ENCODE data around the gene RPL36.

Gene RPL36

GRCh38 chr19:5705552-5705951 lies 15.5 kb downstream of the RPL36 start:
- DNase-seq: no peak
- Mint-ChIP-seq H3K4me1 (peaks cover 6% of the 10 kb centered on the region), H3K27ac (peak overlapping the region in 1 of 2 donors; percentile 27), H3K27me3 (no peaks in the 10 kb centered on the region), H3K9me3 (no peaks in the 10 kb centered on the region), H3K4me3 (no peak overlapping the region)
- ATAC-seq: no peak

GRCh38 chr19:5706876-5707573 lies 16.9 kb downstream of the RPL36 start:
- no peak for ATAC-seq
- no peak for DNase-seq
- H3K27ac Mint-ChIP-seq: peak overlapping the region in 1 of 2 donors; percentile 63
- no peaks in the 10 kb centered on the region for H3K4me1 Mint-ChIP-seq
- H3K9me3 Mint-ChIP-seq: no peaks in the 10 kb centered on the region
- no peak overlapping the region for H3K4me3 Mint-ChIP-seq
- H3K27me3 Mint-ChIP-seq: no peaks in the 10 kb centered on the region

- H3K4me3 Mint-ChIP-seq: no peak overlapping the region
- H3K9me3 Mint-ChIP-seq: no peaks in the 10 kb centered on the region
- ATAC-seq: peak; percentile 16
- no peak for DNase-seq
- H3K27ac Mint-ChIP-seq: no peak overlapping the region
- no peaks in the 10 kb centered on the region for H3K4me1 Mint-ChIP-seq
- no peaks in the 10 kb centered on the region for H3K27me3 Mint-ChIP-seq
Observed at GRCh38 chr19:5707576-5708575, 17.8 kb downstream of the RPL36 start.

GRCh38 chr19:5711025-5711424 lies 20.9 kb downstream of the RPL36 start:
- peak overlapping the region in 1 of 2 donors; percentile 42 for H3K27ac Mint-ChIP-seq
- no peaks in the 10 kb centered on the region for H3K9me3 Mint-ChIP-seq
- no peak overlapping the region for H3K4me3 Mint-ChIP-seq
- no peak for ATAC-seq
- no peak for DNase-seq
- peaks cover 7% of the 10 kb centered on the region for H3K4me1 Mint-ChIP-seq
- no peaks in the 10 kb centered on the region for H3K27me3 Mint-ChIP-seq

GRCh38 chr19:5711713-5712161 lies 21.6 kb downstream of the RPL36 start:
- H3K4me3 Mint-ChIP-seq: no peak overlapping the region

GRCh38 chr19:5713228-5713627 lies 23.1 kb downstream of the RPL36 start:
- Mint-ChIP-seq H3K4me3 (no peak overlapping the region), H3K27ac (peak overlapping the region in 1 of 2 donors; percentile 48), H3K4me1 (peaks cover 23% of the 10 kb centered on the region), H3K27me3 (no peaks in the 10 kb centered on the region), H3K9me3 (no peaks in the 10 kb centered on the region)
- ATAC-seq (no peak), DNase-seq (no peak)

More at GRCh38 chr19:5711713-5712161, 21.6 kb downstream of the RPL36 start:
- ATAC-seq (no peak), DNase-seq (no peak)
- no peaks in the 10 kb centered on the region for H3K9me3 Mint-ChIP-seq
- H3K27ac Mint-ChIP-seq: peak overlapping the region in 1 of 2 donors; percentile 63
- no peaks in the 10 kb centered on the region for H3K27me3 Mint-ChIP-seq
- H3K4me1 Mint-ChIP-seq: peaks cover 8% of the 10 kb centered on the region

- H3K9me3 Mint-ChIP-seq: no peaks in the 10 kb centered on the region
- ATAC-seq (no peak), DNase-seq (no peak)
- no peak overlapping the region for H3K4me3 Mint-ChIP-seq
- H3K27ac Mint-ChIP-seq: no peak overlapping the region
- H3K4me1 Mint-ChIP-seq: peaks cover 33% of the 10 kb centered on the region
- no peaks in the 10 kb centered on the region for H3K27me3 Mint-ChIP-seq
Observed at GRCh38 chr19:5714816-5715215, 24.7 kb downstream of the RPL36 start.

GRCh38 chr19:5717215-5717935 lies 27.3 kb downstream of the RPL36 start:
- Mint-ChIP-seq H3K9me3 (no peaks in the 10 kb centered on the region), H3K27ac (peak overlapping the region; percentile 100), H3K4me1 (peaks cover 46% of the 10 kb centered on the region), H3K27me3 (no peaks in the 10 kb centered on the region), H3K4me3 (peak overlapping the region; percentile 92 to 93)
- ATAC-seq (no peak), DNase-seq (no peak)

GRCh38 chr19:5718037-5718578 lies 28.0 kb downstream of the RPL36 start:
- DNase-seq: peak; percentile 51 to 71

GRCh38 chr19:5718579-5719273 lies 28.6 kb downstream of the RPL36 start:
- DNase-seq (peak; percentile 72 to 81), ATAC-seq (peak; percentile 61)
- peak overlapping the region; percentile 92 to 93 for H3K4me3 Mint-ChIP-seq
- peak overlapping the region; percentile 100 for H3K27ac Mint-ChIP-seq
- H3K4me1 Mint-ChIP-seq: peaks cover 43% of the 10 kb centered on the region
- H3K27me3 Mint-ChIP-seq: no peaks in the 10 kb centered on the region
- H3K9me3 Mint-ChIP-seq: no peaks in the 10 kb centered on the region

More at GRCh38 chr19:5718037-5718578, 28.0 kb downstream of the RPL36 start:
- peak overlapping the region; percentile 100 for H3K27ac Mint-ChIP-seq
- ATAC-seq: no peak
- H3K4me3 Mint-ChIP-seq: peak overlapping the region; percentile 92 to 93
- no peaks in the 10 kb centered on the region for H3K27me3 Mint-ChIP-seq
- no peaks in the 10 kb centered on the region for H3K9me3 Mint-ChIP-seq
- peaks cover 46% of the 10 kb centered on the region for H3K4me1 Mint-ChIP-seq

- Mint-ChIP-seq H3K27me3 (no peaks in the 10 kb centered on the region), H3K9me3 (no peaks in the 10 kb centered on the region), H3K4me1 (peaks cover 39% of the 10 kb centered on the region), H3K4me3 (peak overlapping the region; percentile 92 to 93), H3K27ac (peak overlapping the region; percentile 100)
- DNase-seq (peak; percentile 60 to 62), ATAC-seq (peak; percentile 5)
Observed at GRCh38 chr19:5719274-5719960, 29.3 kb downstream of the RPL36 start.

GRCh38 chr19:5719961-5720790 lies 30.1 kb downstream of the RPL36 start, which contains the start of the genes CATSPERD and LONP1:
Gene CATSPERD (plus strand): TSS chr19:5720637. CDS start chr19:5720738, 101 bp downstream.
Gene LONP1 (minus strand): TSS chr19:5720146. CDS start chr19:5720132, 14 bp downstream.
- peak within 1 kb of the TSS; percentile 92 to 93 for H3K4me3 Mint-ChIP-seq
- H3K27ac Mint-ChIP-seq: peak within 1 kb of the TSS; percentile 100
- DNase-seq (peak; percentile 98 to 99), ATAC-seq (peak; percentile 88)
- H3K27me3 Mint-ChIP-seq: peaks cover 7% of the 10 kb centered on the region
- H3K9me3 Mint-ChIP-seq: no peaks in the 10 kb centered on the region
- peaks cover 39% of the 10 kb centered on the region for H3K4me1 Mint-ChIP-seq

GRCh38 chr19:5727453-5728050 lies 37.5 kb downstream of the RPL36 start:
- Mint-ChIP-seq H3K4me3 (no peak overlapping the region), H3K9me3 (no peaks in the 10 kb centered on the region), H3K27me3 (peaks cover 16% of the 10 kb centered on the region), H3K4me1 (no peaks in the 10 kb centered on the region), H3K27ac (peak overlapping the region in 1 of 2 donors; percentile 78)
- ATAC-seq: no peak
- DNase-seq: no peak
